Measurements from ENCODE around the gene E2F8. TPM values are rescaled to one million over a fixed set of nuclear protein-coding genes. Genes with fewer than 3 reads are reported as not detected.
"Not testable (repeated sequence)": the region's sequence is repeated elsewhere in the genome, so short reads cannot be mapped to it uniquely, and the experiment has no call there.

Gene E2F8
- total and polyA plus RNA-seq, 7 experiments from 2014 or later: 0.17 to 25.4 TPM; not detected in 5

DNA sequence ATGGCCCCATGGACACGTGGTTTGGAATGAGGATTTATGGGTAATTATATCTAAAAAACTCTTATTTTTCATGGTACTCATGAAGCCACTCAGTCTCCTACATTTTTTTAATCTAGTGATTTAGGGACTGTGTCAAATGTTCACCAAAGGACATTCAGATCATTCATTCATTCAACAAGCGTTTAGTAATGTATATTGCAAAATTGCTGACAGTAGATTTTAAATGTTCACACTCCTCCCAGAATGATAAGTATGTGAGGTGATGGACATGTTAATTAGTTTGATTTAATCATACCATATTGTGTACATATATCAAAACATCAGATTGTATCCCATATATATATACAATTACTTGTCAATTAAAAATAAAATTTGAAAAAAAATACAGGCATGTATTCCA, 40.8 kb upstream of the E2F8 start:
- H3K4me3 ChIP-seq (ENCODE audit: low read length): no peak overlapping the region
- ChIA-PET CTCF (interaction anchor here (0.6 kb wide), 1 partner anchor 116 kb away, joined by 3 read pairs; no protein-coding TSS in a partner anchor), POLR2A (no interaction called here)
- no peak overlapping the region for H3K27ac Mint-ChIP-seq
- intact Hi-C loops (cut with micrococcal nuclease): no loop called here
- no peak for DNase-seq
- no peaks in the 10 kb centered on the region for H3K36me3 ChIP-seq (ENCODE audit: control insufficient read depth in 2 of 3, insufficient read depth in 3 of 3, low read length in 3 of 3)
- ATAC-seq: no peak
- no peak overlapping the region for H3K27ac ChIP-seq (ENCODE audit: low read depth, low read length)
- peaks cover 0 to 9% (median 6%) of the 10 kb centered on the region in 5 donors for H3K27me3 Mint-ChIP-seq
- H3K27me3 ChIP-seq (ENCODE audit: control insufficient read depth in 2 of 2, insufficient read depth in 2 of 2, low read length in 2 of 2): no peaks in the 10 kb centered on the region
- peaks cover 0 to 15% (median 7%) of the 10 kb centered on the region in 7 donors for H3K4me1 Mint-ChIP-seq
- H3K36me3 Mint-ChIP-seq: no peaks in the 10 kb centered on the region
- H3K4me3 Mint-ChIP-seq: no peak overlapping the region
- peaks cover 0 to 2% (median 0%) of the 10 kb centered on the region in 11 donors for H3K9me3 Mint-ChIP-seq
- H3K9me3 ChIP-seq (ENCODE audit: control insufficient read depth in 2 of 3, low read length in 3 of 3): no peaks in the 10 kb centered on the region
- H3K4me1 ChIP-seq (ENCODE audit: control insufficient read depth in 2 of 2, insufficient read depth in 2 of 2, low read length in 2 of 2): peaks cover 0 to 42% of the 10 kb centered on the region in 2 donors

DNA sequence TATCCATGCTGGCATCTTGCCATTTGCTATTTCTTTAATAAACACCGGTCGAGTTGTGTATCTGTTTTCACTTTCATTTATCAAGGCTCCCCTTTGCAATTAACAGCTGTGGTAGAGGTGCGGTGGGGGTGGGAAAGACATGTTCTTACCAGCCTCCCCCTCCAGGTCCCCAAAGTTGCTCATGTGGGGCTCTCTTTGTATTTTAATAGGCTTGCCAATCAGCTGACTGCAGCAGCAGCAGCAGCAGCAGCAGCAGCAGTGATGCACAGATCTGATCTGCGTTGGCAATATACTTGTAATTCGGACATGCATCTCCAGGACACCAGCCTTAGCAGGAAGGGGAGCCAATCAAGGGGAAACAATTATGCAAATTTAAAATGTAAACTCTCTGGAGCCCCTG, 40.3 kb upstream of the E2F8 start:
- ATAC-seq: peak; percentile 79
- H3K27me3 Mint-ChIP-seq: peaks cover 0 to 9% (median 6%) of the 10 kb centered on the region in 5 donors
- H3K27ac Mint-ChIP-seq: no peak overlapping the region
- Histone ChIP-seq H3K27ac (ENCODE audit: low read depth, low read length) (no peak overlapping the region), H3K27me3 (ENCODE audit: control insufficient read depth in 2 of 2, insufficient read depth in 2 of 2, low read length in 2 of 2) (no peaks in the 10 kb centered on the region), H3K4me3 (ENCODE audit: low read length) (no peak overlapping the region), H3K9me3 (ENCODE audit: control insufficient read depth in 2 of 3, low read length in 3 of 3) (no peaks in the 10 kb centered on the region), H3K4me1 (ENCODE audit: control insufficient read depth in 2 of 2, insufficient read depth in 2 of 2, low read length in 2 of 2) (peaks cover 0 to 42% of the 10 kb centered on the region in 2 donors), H3K36me3 (ENCODE audit: control insufficient read depth in 2 of 3, insufficient read depth in 3 of 3, low read length in 3 of 3) (no peaks in the 10 kb centered on the region)
- ChIA-PET POLR2A (no interaction called here), CTCF (interaction anchor here (0.6 kb wide), 1 partner anchor 115 kb away, joined by 3 read pairs; no protein-coding TSS in a partner anchor)
- H3K4me1 Mint-ChIP-seq: peaks cover 0 to 15% (median 7%) of the 10 kb centered on the region in 7 donors
- H3K9me3 Mint-ChIP-seq: peaks cover 0 to 2% (median 0%) of the 10 kb centered on the region in 11 donors
- intact Hi-C loops (cut with micrococcal nuclease): no loop called here
- DNase-seq: no peak
- no peak overlapping the region for H3K4me3 Mint-ChIP-seq
- no peaks in the 10 kb centered on the region for H3K36me3 Mint-ChIP-seq

DNA sequence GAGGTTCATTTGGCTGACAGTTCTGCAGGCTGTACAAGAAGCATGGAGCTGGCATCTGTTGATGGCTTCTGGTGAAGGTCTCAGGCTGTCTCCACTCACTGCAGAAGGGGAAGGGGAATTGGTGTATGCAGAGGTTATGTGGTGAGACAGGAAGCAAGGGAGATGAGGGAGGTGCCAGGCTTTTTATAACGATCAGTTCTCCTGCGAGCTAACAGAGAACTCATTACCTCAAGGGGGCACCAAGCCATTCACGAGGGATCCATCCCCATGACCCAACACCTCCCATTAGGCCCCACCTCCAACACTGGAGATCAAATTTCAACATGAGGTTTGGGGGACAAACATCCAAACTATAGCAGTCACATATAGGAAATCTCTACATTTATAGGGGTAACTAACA, 38.7 kb upstream of the E2F8 start:
- Mint-ChIP-seq H3K27me3 (peaks cover 0 to 5% (median 0%) of the 10 kb centered on the region in 5 donors), H3K4me1 (peaks cover 0 to 14% (median 7%) of the 10 kb centered on the region in 7 donors), H3K9me3 (peaks cover 0 to 3% (median 0%) of the 10 kb centered on the region in 11 donors), H3K27ac (no peak overlapping the region), H3K36me3 (no peaks in the 10 kb centered on the region), H3K4me3 (no peak overlapping the region)
- Histone ChIP-seq H3K27me3 (ENCODE audit: control insufficient read depth in 2 of 2, insufficient read depth in 2 of 2, low read length in 2 of 2) (no peaks in the 10 kb centered on the region), H3K36me3 (ENCODE audit: control insufficient read depth in 2 of 3, insufficient read depth in 3 of 3, low read length in 3 of 3) (no peaks in the 10 kb centered on the region), H3K27ac (ENCODE audit: low read depth, low read length) (no peak overlapping the region), H3K9me3 (ENCODE audit: control insufficient read depth in 2 of 3, low read length in 3 of 3) (no peaks in the 10 kb centered on the region), H3K4me3 (ENCODE audit: low read length) (no peak overlapping the region), H3K4me1 (ENCODE audit: control insufficient read depth in 2 of 2, insufficient read depth in 2 of 2, low read length in 2 of 2) (peaks cover 0 to 37% of the 10 kb centered on the region in 2 donors)
- no peak for ATAC-seq
- intact Hi-C loops (cut with micrococcal nuclease): no loop called here
- no peak for DNase-seq
- ChIA-PET CTCF (no interaction called here), POLR2A (no interaction called here)

DNA sequence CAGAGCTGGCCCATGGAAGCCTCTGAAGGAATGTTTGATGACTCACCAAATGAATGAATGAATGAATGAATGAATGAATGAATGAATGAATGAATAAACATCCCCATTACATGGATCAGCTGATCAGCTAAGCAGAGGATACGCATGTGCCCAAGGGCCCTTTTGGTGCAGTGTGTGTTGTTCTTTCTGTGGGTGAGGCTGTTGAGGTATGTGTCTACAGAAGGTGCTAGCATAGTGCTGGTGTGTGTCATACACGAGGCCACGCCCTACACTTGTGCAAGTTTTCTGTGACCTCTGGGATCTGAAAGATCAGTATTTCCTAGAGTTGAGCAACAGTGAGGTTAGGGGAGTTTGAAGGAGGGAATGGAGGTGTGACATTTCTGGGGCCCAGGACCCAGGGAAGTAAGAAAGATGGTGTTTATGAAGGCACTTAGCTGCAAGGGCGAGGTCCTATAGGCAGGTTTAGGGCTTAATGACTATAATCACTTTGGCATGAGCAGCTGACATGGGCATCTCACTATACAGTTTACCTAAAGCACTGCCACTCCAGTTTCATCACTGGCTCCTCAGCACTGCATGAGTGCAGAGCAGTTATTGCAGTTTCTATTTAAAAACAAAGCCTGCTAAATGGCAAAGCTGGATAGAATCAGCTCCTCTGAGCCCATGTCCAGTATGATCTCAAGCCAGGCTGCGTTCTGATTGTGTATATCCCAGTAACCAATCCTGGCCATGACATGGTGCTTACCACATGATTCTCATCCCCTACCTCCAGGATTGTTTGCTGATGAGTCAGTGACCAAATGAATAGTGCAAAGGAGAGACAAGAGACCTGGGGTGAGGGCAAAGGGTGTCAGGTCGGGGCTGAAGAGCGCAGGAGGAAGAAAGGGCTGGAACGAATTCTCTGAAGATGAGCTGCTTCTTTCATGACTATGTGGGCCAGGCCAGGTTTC, 36.4 kb upstream of the E2F8 start:
- Histone ChIP-seq H3K36me3 (ENCODE audit: control insufficient read depth in 2 of 3, insufficient read depth in 3 of 3, low read length in 3 of 3) (no peaks in the 10 kb centered on the region), H3K4me3 (ENCODE audit: low read length) (no peak overlapping the region), H3K4me1 (ENCODE audit: control insufficient read depth in 2 of 2, insufficient read depth in 2 of 2, low read length in 2 of 2) (peaks cover 0 to 23% of the 10 kb centered on the region in 2 donors), H3K9me3 (ENCODE audit: control insufficient read depth in 2 of 3, low read length in 3 of 3) (no peaks in the 10 kb centered on the region), H3K27me3 (ENCODE audit: control insufficient read depth in 2 of 2, insufficient read depth in 2 of 2, low read length in 2 of 2) (no peaks in the 10 kb centered on the region), H3K27ac (ENCODE audit: low read depth, low read length) (no peak overlapping the region)
- Mint-ChIP-seq H3K36me3 (no peaks in the 10 kb centered on the region), H3K9me3 (peaks cover 0 to 4% (median 0%) of the 10 kb centered on the region in 11 donors), H3K4me3 (no peak overlapping the region), H3K27ac (no peak overlapping the region), H3K27me3 (peaks cover 0 to 17% (median 0%) of the 10 kb centered on the region in 5 donors), H3K4me1 (peaks cover 0 to 5% (median 0%) of the 10 kb centered on the region in 7 donors)
- CTCF ChIA-PET: no interaction called here
- POLR2A ChIA-PET: no interaction called here
- intact Hi-C loops (cut with micrococcal nuclease): no loop called here
- no peak for ATAC-seq
- no peak for DNase-seq

DNA sequence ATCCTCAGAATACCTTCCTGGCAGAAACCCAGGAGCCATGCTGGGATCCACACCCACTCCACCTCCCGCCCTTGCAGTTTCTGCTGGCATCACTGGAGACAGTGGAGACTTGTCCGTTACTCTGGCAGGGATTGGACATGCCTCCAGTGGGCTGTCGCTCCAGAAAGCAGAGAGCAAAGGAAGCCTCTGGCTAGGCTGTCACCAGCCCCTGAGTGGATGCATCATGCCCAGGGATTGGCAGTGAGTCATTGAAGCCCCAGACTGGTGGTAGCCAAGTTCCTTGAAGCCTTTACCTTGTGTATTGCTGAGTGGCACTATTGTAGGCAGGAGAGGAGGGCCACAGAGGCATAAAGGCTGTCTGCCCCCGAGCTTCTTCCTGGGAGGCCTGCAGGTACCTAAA, 34.8 kb upstream of the E2F8 start:
- ATAC-seq: no peak

DNA sequence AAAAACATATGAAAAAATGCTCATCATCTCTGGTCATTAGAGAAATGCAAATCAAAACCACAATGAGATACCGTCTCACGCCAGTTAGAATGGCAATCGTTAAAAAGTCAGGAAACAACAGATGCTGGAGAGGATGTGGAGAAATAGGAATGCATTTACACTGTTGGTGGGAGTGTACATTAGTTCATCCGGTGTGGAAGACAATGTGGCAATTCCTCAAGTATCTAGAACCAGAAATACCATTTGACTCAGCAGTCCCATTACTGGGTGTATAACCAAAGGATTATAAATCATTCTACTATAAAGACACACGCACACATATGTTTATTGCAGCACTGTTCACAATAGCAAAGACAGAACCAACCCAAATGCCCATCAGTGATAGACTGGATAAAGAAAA, 32.5 kb upstream of the E2F8 start:
- H3K27ac Mint-ChIP-seq; DNase-seq; H3K4me3 Mint-ChIP-seq; intact Hi-C loops (cut with micrococcal nuclease); H3K4me1 ChIP-seq (ENCODE audit: control insufficient read depth in 2 of 2, insufficient read depth in 2 of 2, low read length in 2 of 2); H3K27me3 ChIP-seq (ENCODE audit: control insufficient read depth in 2 of 2, insufficient read depth in 2 of 2, low read length in 2 of 2); H3K4me3 ChIP-seq (ENCODE audit: low read length); H3K9me3 ChIP-seq (ENCODE audit: control insufficient read depth in 2 of 3, low read length in 3 of 3); H3K4me1 Mint-ChIP-seq; H3K27ac ChIP-seq (ENCODE audit: low read depth, low read length); H3K36me3 ChIP-seq (ENCODE audit: control insufficient read depth in 2 of 3, insufficient read depth in 3 of 3, low read length in 3 of 3); H3K36me3 Mint-ChIP-seq; CTCF ChIA-PET; POLR2A ChIA-PET; ATAC-seq; H3K9me3 Mint-ChIP-seq: not testable (repeated sequence)
- peaks cover 17 to 38% (median 34%) of the 10 kb centered on the region in 5 donors for H3K27me3 Mint-ChIP-seq

More for the DNA sequence above, 34.8 kb upstream of the E2F8 start:
- peaks cover 0 to 3% (median 0%) of the 10 kb centered on the region in 7 donors for H3K4me1 Mint-ChIP-seq
- no peak for DNase-seq
- H3K9me3 Mint-ChIP-seq: peaks cover 0 to 4% (median 0%) of the 10 kb centered on the region in 11 donors
- H3K4me3 Mint-ChIP-seq: no peak overlapping the region
- Histone ChIP-seq H3K36me3 (ENCODE audit: control insufficient read depth in 2 of 3, insufficient read depth in 3 of 3, low read length in 3 of 3) (no peaks in the 10 kb centered on the region), H3K4me1 (ENCODE audit: control insufficient read depth in 2 of 2, insufficient read depth in 2 of 2, low read length in 2 of 2) (peaks cover 0 to 16% of the 10 kb centered on the region in 2 donors), H3K27me3 (ENCODE audit: control insufficient read depth in 2 of 2, insufficient read depth in 2 of 2, low read length in 2 of 2) (no peaks in the 10 kb centered on the region), H3K4me3 (ENCODE audit: low read length) (no peak overlapping the region), H3K9me3 (ENCODE audit: control insufficient read depth in 2 of 3, low read length in 3 of 3) (no peaks in the 10 kb centered on the region), H3K27ac (ENCODE audit: low read depth, low read length) (no peak overlapping the region)
- ChIA-PET CTCF (no interaction called here), POLR2A (no interaction called here)
- no peak overlapping the region for H3K27ac Mint-ChIP-seq
- no peaks in the 10 kb centered on the region for H3K36me3 Mint-ChIP-seq
- H3K27me3 Mint-ChIP-seq: peaks cover 4 to 27% (median 13%) of the 10 kb centered on the region in 5 donors
- intact Hi-C loops (cut with micrococcal nuclease): no loop called here

Measured in naive thymus-derived CD4-positive, alpha-beta T cell (primary cell).